ENCODE results near the gene RNF40.

- TF ChIP-seq CTCF (IDR thresholded peaks at IDR 0.05; ENCODE audit: low read depth, low read length, missing input control): no peak
- no peak for TF ChIP-seq SP1 (IDR thresholded peaks at IDR 0.05)
Observed at GRCh38 chr16:30722443-30722842, 39.7 kb upstream of the RNF40 start.
